Kidney epithelial cell (primary cell): ENCODE measurements around the gene KLK12. TPM values are rescaled to one million over a fixed set of nuclear protein-coding genes. Genes with fewer than 3 reads are reported as not detected.

Experiments
- DNase-seq: peaks from one replicate; pipeline ENCODE4 v3.0.0-alpha.2; 2010; ENCODE audit warnings: low read depth
- H3K27me3 ChIP-seq: 2 replicates; pipeline ENCODE4 v1.6.0; 2011; ENCODE audit warnings: low read length; ENCODE audit not compliant: control insufficient read depth, insufficient read depth
- H3K36me3 ChIP-seq: 2 replicates; pipeline ENCODE4 v1.5.1; 2011; ENCODE audit warnings: low read length; ENCODE audit not compliant: control insufficient read depth, insufficient read depth
- H3K4me3 ChIP-seq: 2 replicates; pipeline ENCODE4 v1.5.1; 2011; ENCODE audit warnings: low read depth, mild to moderate bottlenecking, control low read depth, low read length
- total RNA-seq: library from RNA; depleted of rRNA; stranded (reverse); fragments of >200 nt; gene quantifications from 2 replicates; pipeline ENCODE4 v1.2.3, GENCODE V29; 2015
- TF ChIP-seq, protein P1 (sequence below): IDR thresholded peaks from 2 replicates; pipeline ENCODE4 v1.5.1; 2011; ENCODE audit warnings: mild to moderate bottlenecking, moderate library complexity, low read length, control low read depth, inconsistent platforms; ENCODE audit not compliant: insufficient read depth, poor library complexity, severe bottlenecking

Gene KLK12
- total RNA-seq, 1 donor from 2014 or later = not detected

DNA sequence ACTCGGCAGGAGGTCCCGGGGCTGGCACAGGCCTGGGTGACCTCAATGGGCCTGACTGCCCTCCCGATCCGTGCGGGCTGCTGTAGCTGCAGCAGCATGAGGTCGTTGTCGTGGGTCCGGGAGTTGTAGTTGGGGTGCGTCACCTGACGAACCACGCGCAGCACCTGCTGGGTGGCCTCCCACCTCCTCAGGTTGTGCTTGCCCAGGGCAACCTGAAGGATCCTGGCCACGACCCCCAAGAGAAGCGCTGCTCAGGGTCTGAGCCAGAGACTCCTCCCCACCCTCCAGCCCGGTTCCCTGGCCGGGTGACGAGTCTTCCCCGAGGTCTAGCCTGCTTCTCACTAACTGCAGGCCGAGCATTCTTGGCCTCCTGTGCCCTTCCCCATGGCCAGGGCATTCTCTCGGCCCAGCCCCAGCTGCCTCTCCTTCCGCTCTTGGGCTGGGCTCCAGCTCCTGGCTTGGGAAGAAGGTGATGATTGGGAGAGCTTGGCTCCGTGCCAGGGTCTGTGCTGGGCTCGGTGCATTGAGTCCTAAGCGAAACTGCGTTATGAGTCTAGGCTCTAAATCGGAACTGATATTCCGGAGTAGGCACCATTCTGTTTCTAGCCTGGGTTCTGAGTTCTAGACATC is 44.8 kb upstream of the KLK12 start:
- no peaks in the 10 kb centered on the region for H3K36me3 ChIP-seq
- peaks cover 4% of the 10 kb centered on the region for H3K27me3 ChIP-seq
- DNase-seq = no peak
- TF ChIP-seq, protein P1, sequence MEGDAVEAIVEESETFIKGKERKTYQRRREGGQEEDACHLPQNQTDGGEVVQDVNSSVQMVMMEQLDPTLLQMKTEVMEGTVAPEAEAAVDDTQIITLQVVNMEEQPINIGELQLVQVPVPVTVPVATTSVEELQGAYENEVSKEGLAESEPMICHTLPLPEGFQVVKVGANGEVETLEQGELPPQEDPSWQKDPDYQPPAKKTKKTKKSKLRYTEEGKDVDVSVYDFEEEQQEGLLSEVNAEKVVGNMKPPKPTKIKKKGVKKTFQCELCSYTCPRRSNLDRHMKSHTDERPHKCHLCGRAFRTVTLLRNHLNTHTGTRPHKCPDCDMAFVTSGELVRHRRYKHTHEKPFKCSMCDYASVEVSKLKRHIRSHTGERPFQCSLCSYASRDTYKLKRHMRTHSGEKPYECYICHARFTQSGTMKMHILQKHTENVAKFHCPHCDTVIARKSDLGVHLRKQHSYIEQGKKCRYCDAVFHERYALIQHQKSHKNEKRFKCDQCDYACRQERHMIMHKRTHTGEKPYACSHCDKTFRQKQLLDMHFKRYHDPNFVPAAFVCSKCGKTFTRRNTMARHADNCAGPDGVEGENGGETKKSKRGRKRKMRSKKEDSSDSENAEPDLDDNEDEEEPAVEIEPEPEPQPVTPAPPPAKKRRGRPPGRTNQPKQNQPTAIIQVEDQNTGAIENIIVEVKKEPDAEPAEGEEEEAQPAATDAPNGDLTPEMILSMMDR = no peak
- no peak overlapping the region for H3K4me3 ChIP-seq

DNA sequence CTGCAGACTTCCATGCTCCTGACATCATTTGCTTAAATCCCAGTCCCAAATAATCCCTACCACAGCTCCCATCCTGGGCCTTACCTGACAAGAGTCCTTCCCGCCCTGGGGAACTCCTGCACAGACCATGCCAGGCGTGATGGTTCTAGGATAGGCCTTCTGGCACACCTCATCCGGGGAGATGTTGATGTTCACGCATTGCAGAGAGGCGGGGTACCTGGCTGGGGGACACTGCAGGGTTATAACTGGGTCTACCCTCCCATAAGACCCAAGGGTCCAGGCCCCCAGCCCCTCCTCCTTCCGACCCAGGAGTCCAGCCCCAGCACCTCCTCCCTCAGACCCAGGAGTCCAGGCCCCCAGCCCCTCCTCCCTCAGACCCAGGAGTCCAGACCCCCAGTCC is 43.9 kb upstream of the KLK12 start:
- Histone ChIP-seq H3K36me3 (no peaks in the 10 kb centered on the region), H3K27me3 (peaks cover 4% of the 10 kb centered on the region), H3K4me3 (no peak overlapping the region)
- DNase-seq = no peak
- TF ChIP-seq, protein P1 = no peak

DNA sequence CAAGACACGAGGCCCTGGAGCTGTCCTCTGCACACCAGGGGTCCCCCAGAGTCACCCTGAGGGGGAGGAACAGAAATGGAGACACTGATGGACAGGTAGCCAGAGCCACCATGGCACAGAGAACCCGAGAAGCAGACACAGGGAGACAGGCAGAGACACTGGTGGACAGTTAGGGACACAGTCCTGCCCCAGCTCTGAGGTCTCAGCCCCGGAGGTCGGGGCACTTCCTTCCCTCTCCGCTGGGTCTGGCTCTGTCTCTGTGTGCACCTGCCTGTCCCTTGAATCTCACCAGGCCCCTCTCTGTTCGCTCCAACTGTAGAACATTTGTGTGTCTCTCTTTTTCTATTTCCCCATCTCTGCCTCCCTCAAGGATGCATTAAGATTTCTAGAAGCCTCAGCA is 43.3 kb upstream of the KLK12 start:
- Histone ChIP-seq H3K4me3 (no peak overlapping the region), H3K36me3 (no peaks in the 10 kb centered on the region), H3K27me3 (peaks cover 2% of the 10 kb centered on the region)
- TF ChIP-seq, protein P1 = no peak
- DNase-seq = no peak

DNA sequence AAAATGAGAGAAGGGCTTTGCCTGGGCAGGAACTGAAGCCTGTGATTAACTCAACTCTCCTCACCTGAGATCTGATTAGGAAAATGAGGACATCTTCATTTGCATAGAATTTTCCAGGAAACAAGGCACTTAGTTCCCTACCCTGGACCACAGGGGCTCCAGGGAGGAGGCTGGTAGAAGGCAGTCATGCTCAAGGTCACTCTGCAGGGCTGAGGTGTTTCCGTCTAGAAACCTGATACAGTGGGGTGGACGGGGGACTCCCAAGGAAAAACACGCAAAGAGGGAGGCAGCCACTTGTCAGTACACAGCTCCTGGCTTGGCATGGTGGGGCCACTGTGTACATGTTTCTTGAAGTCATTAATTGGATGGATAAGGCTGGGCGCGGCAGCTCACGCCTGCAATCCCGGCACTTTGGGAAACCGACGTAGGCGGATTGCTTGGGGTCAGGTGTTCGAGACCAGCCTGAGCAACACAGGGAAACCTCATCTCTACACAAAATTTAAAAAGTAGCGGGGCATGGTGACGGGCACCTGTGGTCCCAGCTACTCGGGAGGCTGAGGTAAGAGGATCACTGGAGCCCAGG is 41.9 kb upstream of the KLK12 start:
- Histone ChIP-seq H3K27me3 (peaks cover 2% of the 10 kb centered on the region), H3K36me3 (no peaks in the 10 kb centered on the region), H3K4me3 (no peak overlapping the region)
- TF ChIP-seq, protein P1 = no peak
- DNase-seq = no peak

DNA sequence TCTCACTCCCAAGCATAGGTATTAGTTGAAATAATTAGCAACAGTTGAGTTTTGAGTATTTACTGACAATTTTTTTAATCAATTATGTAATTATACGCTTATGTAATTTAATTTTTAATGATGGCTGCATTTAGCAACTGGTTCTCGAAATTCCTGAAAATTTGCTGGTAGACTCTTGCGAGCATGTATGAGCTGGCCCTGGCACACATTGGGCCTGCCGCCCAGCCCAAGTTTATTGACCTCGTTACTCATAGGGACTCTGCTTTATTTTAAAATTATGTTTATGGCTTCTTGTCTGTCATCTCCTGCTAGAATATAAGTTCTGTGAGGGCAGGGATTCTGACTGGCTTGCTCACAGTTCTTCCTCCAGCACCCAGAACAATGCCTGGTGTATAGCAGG is 41.2 kb upstream of the KLK12 start:
- TF ChIP-seq, protein P1 = no peak

DNA sequence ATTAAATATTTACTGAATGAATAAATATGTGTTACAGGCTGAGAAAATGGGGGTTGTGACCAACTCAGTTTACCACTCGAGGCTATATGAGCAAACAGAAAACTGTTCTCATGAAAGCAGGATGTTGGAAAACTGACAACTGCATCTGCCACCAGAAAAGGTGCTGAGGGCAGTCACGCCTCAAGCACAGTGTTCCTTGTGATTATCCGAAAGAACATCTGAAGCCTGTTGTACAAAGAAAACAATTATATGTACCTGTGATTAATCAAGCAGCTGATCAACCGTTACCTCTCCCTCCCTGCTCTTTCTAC is 36.2 kb upstream of the KLK12 start:
- Histone ChIP-seq H3K27me3 (no peaks in the 10 kb centered on the region), H3K36me3 (no peaks in the 10 kb centered on the region), H3K4me3 (no peak overlapping the region)
- TF ChIP-seq, protein P1 = no peak
- DNase-seq = no peak

More for the DNA sequence above, 41.2 kb upstream of the KLK12 start:
- no peak overlapping the region for H3K4me3 ChIP-seq
- no peaks in the 10 kb centered on the region for H3K36me3 ChIP-seq
- no peak for DNase-seq
- H3K27me3 ChIP-seq = peaks cover 2% of the 10 kb centered on the region
